ENCODE data around the gene TEAD4. TPM values are rescaled to one million over a fixed set of nuclear protein-coding genes. Genes with fewer than 3 reads are reported as not detected.

The TEAD4 gene
- total RNA-seq, 1 donor from 2014 or later: 120 TPM

DNA sequence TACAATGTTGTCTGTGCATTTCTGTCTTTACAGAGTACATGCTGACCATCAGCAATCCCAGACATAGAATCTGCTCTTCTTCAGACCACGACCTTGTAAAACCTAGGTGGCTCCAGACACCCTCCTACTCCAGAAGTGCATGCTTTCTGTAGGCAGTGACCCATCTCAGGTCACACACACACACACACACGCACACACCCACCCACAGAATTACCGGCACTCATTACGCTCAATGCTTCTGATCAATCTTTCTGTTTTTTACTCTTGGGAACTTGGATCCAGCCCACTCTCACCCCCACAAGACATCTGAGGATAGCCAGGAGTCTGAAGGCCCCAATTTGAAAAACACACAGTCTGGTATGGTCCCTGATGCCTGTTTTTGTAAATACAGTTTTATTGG is 110.5 kb downstream of the TEAD4 start:
- TF ChIP-seq, protein P1, sequence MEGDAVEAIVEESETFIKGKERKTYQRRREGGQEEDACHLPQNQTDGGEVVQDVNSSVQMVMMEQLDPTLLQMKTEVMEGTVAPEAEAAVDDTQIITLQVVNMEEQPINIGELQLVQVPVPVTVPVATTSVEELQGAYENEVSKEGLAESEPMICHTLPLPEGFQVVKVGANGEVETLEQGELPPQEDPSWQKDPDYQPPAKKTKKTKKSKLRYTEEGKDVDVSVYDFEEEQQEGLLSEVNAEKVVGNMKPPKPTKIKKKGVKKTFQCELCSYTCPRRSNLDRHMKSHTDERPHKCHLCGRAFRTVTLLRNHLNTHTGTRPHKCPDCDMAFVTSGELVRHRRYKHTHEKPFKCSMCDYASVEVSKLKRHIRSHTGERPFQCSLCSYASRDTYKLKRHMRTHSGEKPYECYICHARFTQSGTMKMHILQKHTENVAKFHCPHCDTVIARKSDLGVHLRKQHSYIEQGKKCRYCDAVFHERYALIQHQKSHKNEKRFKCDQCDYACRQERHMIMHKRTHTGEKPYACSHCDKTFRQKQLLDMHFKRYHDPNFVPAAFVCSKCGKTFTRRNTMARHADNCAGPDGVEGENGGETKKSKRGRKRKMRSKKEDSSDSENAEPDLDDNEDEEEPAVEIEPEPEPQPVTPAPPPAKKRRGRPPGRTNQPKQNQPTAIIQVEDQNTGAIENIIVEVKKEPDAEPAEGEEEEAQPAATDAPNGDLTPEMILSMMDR (IDR thresholded peaks at IDR 0.05; ENCODE audit: unreplicated experiment): no peak
- Mint-ChIP-seq H3K36me3 (ENCODE audit: low read depth, unreplicated experiment) (peaks cover 5% of the 10 kb centered on the region), H3K4me1 (ENCODE audit: unreplicated experiment) (peaks cover 9% of the 10 kb centered on the region), H3K9me3 (ENCODE audit: unreplicated experiment) (no peaks in the 10 kb centered on the region), H3K27me3 (ENCODE audit: unreplicated experiment) (no peaks in the 10 kb centered on the region), H3K4me3 (ENCODE audit: unreplicated experiment) (no peak overlapping the region), H3K27ac (ENCODE audit: unreplicated experiment) (no peak overlapping the region)
- no peak for DNase-seq (ENCODE audit: low spot score)

- Mint-ChIP-seq H3K36me3 (ENCODE audit: low read depth, unreplicated experiment) (peaks cover 5% of the 10 kb centered on the region), H3K27me3 (ENCODE audit: unreplicated experiment) (peaks cover 1% of the 10 kb centered on the region), H3K4me3 (ENCODE audit: unreplicated experiment) (no peak overlapping the region), H3K9me3 (ENCODE audit: unreplicated experiment) (no peaks in the 10 kb centered on the region), H3K27ac (ENCODE audit: unreplicated experiment) (no peak overlapping the region), H3K4me1 (ENCODE audit: unreplicated experiment) (peaks cover 13% of the 10 kb centered on the region)
- TF ChIP-seq, protein P1 (IDR thresholded peaks at IDR 0.05; ENCODE audit: unreplicated experiment): no peak
- DNase-seq (ENCODE audit: low spot score): no peak
Observed at GRCh38 chr12:3071107-3071506, 111.9 kb downstream of the TEAD4 start.

- Mint-ChIP-seq H3K4me3 (ENCODE audit: unreplicated experiment) (no peak overlapping the region), H3K9me3 (ENCODE audit: unreplicated experiment) (no peaks in the 10 kb centered on the region), H3K36me3 (ENCODE audit: low read depth, unreplicated experiment) (peaks cover 5% of the 10 kb centered on the region), H3K4me1 (ENCODE audit: unreplicated experiment) (peaks cover 13% of the 10 kb centered on the region), H3K27me3 (ENCODE audit: unreplicated experiment) (peaks cover 1% of the 10 kb centered on the region), H3K27ac (ENCODE audit: unreplicated experiment) (no peak overlapping the region)
- no peak for DNase-seq (ENCODE audit: low spot score)
- TF ChIP-seq, protein P1 (IDR thresholded peaks at IDR 0.05; ENCODE audit: unreplicated experiment): no peak
Observed at GRCh38 chr12:3071710-3072109, 112.5 kb downstream of the TEAD4 start.

GRCh38 chr12:3073438-3074250 is 114.4 kb downstream of the TEAD4 start:
- peaks cover 6% of the 10 kb centered on the region for H3K27me3 Mint-ChIP-seq (ENCODE audit: unreplicated experiment)
- H3K36me3 Mint-ChIP-seq (ENCODE audit: low read depth, unreplicated experiment): peaks cover 5% of the 10 kb centered on the region
- no peak overlapping the region for H3K4me3 Mint-ChIP-seq (ENCODE audit: unreplicated experiment)
- DNase-seq (ENCODE audit: low spot score): peak; percentile 91
- no peaks in the 10 kb centered on the region for H3K9me3 Mint-ChIP-seq (ENCODE audit: unreplicated experiment)
- TF ChIP-seq, protein P1 (IDR thresholded peaks at IDR 0.05; ENCODE audit: unreplicated experiment): peak; percentile 97
- peaks cover 16% of the 10 kb centered on the region for H3K4me1 Mint-ChIP-seq (ENCODE audit: unreplicated experiment)
- peak overlapping the region; percentile 48 for H3K27ac Mint-ChIP-seq (ENCODE audit: unreplicated experiment)

GRCh38 chr12:3075315-3075714 is 116.1 kb downstream of the TEAD4 start:
- peak overlapping the region; percentile 14 for H3K4me3 Mint-ChIP-seq (ENCODE audit: unreplicated experiment)
- no peaks in the 10 kb centered on the region for H3K36me3 Mint-ChIP-seq (ENCODE audit: low read depth, unreplicated experiment)
- peaks cover 16% of the 10 kb centered on the region for H3K4me1 Mint-ChIP-seq (ENCODE audit: unreplicated experiment)
- peak overlapping the region; percentile 74 for H3K27ac Mint-ChIP-seq (ENCODE audit: unreplicated experiment)
- DNase-seq (ENCODE audit: low spot score): no peak
- TF ChIP-seq, protein P1 (IDR thresholded peaks at IDR 0.05; ENCODE audit: unreplicated experiment): no peak
- H3K9me3 Mint-ChIP-seq (ENCODE audit: unreplicated experiment): no peaks in the 10 kb centered on the region
- H3K27me3 Mint-ChIP-seq (ENCODE audit: unreplicated experiment): peaks cover 6% of the 10 kb centered on the region
